ENCODE measurements around the gene FIP1L1.
A peak's percentile ranks its signal among the peaks of the same experiment; 100 is the strongest.

Gene FIP1L1

GRCh38 chr4:53476232-53477037 is 99.0 kb downstream of the FIP1L1 start:
- DNase-seq (ENCODE audit: low read depth) = peak; percentile 99

GRCh38 chr4:53477038-53477565 is 99.7 kb downstream of the FIP1L1 start:
- no peak for DNase-seq (ENCODE audit: low read depth)

- DNase-seq (ENCODE audit: low read depth) = peak; percentile 16
Measured at GRCh38 chr4:53477636-53478035, 100.2 kb downstream of the FIP1L1 start.

- peak; percentile 93 for DNase-seq (ENCODE audit: low read depth)
Measured at GRCh38 chr4:53478671-53479456, 101.4 kb downstream of the FIP1L1 start.

- DNase-seq (ENCODE audit: low read depth) = peak; percentile 87
Measured at GRCh38 chr4:53479736-53480525, 102.5 kb downstream of the FIP1L1 start.

GRCh38 chr4:53480909-53481308 is 103.5 kb downstream of the FIP1L1 start:
- DNase-seq (ENCODE audit: low read depth) = peak; percentile 53

GRCh38 chr4:53481586-53481985 is 104.1 kb downstream of the FIP1L1 start:
- no peak for DNase-seq (ENCODE audit: low read depth)

- DNase-seq (ENCODE audit: low read depth) = no peak
Measured at GRCh38 chr4:53483250-53483649, 105.8 kb downstream of the FIP1L1 start.

- DNase-seq (ENCODE audit: low read depth) = no peak
Measured at GRCh38 chr4:53484911-53485657, 107.6 kb downstream of the FIP1L1 start.

GRCh38 chr4:53485658-53486040 is 108.2 kb downstream of the FIP1L1 start:
- DNase-seq (ENCODE audit: low read depth) = no peak

- no peak for DNase-seq (ENCODE audit: low read depth)
Measured at GRCh38 chr4:53487766-53488165, 110.3 kb downstream of the FIP1L1 start.

GRCh38 chr4:53489279-53489889 is 111.9 kb downstream of the FIP1L1 start:
- DNase-seq (ENCODE audit: low read depth) = peak; percentile 80

GRCh38 chr4:53490161-53490956 is 112.9 kb downstream of the FIP1L1 start:
- DNase-seq (ENCODE audit: low read depth) = peak; percentile 39

GRCh38 chr4:53490965-53491622 is 113.7 kb downstream of the FIP1L1 start:
- peak; percentile 85 for DNase-seq (ENCODE audit: low read depth)

- peak; percentile 44 for DNase-seq (ENCODE audit: low read depth)
Measured at GRCh38 chr4:53494851-53495250, 117.4 kb downstream of the FIP1L1 start.

- peak; percentile 79 for DNase-seq (ENCODE audit: low read depth)
Measured at GRCh38 chr4:53497487-53498244, 120.2 kb downstream of the FIP1L1 start.

GRCh38 chr4:53498706-53499105 is 121.3 kb downstream of the FIP1L1 start:
- no peak for DNase-seq (ENCODE audit: low read depth)

- no peak for DNase-seq (ENCODE audit: low read depth)
Measured at GRCh38 chr4:53499791-53500190, 122.3 kb downstream of the FIP1L1 start.

GRCh38 chr4:53500546-53500945 is 123.1 kb downstream of the FIP1L1 start:
- DNase-seq (ENCODE audit: low read depth) = no peak
